Stimulated activated CD4-positive, alpha-beta T cell treated with anti-CD3 and anti-CD28 coated beads, Interleukin-4, amount 100 ng/mL, for 4 hours (primary cell): ENCODE data around the gene PRMT3.
"Not testable (repeated sequence)": the region's sequence is repeated elsewhere in the genome, so short reads cannot be mapped to it uniquely, and the experiment has no call there.

Experiments
- DNase-seq, 2 experiments: peaks; one replicate each; pipeline ENCODE4 v3.0.0-alpha.2; 2020

PRMT3 gene

DNA sequence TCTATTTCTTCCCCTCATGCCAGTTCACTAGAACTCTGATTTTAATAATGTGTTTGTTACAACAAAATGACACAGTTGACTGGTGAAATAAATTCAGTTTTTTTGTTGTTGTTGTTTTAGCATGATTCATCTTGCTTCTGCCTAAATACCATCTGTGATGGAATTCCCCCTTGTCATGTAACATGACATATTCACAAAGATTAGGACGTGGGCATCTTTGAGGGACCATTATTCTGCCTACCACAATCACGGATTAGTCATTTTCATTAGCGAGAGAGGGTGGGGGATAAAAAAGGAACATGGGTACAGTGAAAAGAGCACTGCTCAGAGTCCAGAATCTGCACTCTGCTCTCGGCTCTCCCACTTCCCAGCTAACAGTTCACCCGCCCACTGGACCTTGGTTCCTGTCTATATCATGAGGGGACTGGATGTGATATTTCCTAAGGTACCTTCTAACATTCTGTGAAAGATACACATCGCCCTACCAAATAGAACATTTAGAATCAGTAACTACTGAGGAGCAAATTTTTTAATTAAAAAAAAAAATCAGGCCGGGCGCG, 12.7 kb upstream of the PRMT3 start:
- DNase-seq, result no peak

DNA sequence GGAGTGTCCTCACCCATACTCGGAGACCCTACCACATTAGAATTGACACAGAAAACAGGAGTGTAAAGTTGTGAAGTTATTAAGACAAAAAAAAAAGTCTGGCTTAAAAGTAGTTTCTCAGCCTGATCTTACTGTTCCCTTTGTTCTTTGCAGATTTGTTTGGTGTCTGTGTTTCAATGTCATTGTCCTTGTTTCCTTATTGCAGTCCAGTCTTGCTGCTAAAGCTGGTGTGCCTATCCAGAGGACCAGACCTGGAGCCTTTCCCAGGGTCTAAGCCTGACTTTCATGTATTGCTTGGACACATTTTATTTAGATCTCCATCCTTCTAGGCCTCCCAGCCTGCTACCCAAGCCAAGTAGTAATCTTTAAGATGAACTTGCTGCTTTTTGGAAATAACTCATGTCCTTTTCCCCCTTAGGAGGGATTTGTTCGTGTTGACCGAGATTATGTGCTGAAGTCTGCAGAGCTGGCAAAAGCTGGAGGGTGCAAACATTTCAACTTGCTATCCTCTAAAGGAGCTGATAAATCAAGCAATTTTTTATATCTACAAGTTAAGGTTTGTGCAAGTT, 11.3 kb upstream of the PRMT3 start:
- no peak for DNase-seq

DNA sequence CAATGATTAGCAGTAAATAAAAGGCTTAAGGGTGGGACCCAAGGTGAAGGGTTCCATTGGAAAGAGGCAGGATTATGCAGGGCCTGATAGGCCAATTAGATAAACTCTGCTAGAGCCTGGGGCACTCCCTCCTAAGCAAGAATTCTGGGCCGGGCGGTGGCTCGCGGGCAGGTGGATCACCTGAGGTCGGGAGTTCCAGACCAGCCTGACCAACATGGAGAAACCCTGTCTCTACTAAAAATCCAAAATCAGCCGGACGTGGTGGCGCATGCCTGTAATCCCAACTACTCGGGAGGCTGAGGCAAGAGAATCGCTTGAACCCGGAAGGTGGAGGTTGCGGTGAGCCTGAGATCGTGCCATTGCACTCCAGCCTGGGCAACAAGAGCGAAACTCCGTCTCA, 1.5 kb upstream of the PRMT3 start:
- DNase-seq, result not testable (repeated sequence)

DNA sequence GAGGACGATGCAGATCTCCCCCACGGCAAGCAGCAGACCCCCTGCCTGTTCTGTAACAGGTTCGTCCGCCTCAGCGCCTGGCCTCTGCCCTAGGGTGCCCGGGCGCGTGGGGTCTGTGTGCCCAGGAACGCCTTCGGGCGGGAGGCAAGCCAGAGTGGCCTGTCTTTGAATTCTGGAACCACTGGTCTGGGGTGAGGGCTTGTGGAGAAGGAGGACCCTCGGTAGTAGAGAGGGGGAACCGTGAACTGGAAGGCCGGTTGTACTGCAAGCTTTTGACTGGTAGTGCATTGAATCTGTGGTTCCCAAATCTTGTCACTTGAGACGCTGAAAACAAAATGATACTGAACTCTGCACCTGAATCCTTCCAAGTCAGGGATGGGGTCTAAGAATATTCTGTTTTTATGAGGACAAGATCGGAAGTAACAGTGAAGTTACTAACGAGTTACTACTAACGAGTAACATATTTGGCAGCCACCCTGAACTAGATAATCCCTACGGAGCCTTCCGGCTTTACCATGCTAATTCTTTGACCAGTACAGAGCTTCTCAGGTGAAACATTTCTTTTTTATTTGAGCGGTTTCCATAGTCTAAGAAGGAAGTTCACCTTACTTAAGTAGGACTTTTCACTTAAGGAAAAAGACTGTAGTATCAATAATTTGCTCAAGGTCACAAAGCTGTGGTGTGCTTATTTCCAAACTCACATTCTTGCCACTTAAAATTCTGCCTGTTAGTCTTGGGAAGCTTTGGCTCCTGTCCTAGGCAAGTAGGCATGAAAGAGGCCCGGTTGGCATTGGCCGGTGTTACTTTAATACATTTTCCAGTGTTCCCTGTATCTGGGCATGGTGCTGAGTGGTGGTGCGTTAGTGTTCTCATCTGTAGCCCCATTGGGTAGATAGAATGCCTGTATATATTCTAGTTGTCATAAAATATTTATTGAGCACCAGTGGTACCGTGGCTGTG, 860 bp downstream of the PRMT3 start:
- peak in 1 of 2 experiments; percentile 27 for DNase-seq

DNA sequence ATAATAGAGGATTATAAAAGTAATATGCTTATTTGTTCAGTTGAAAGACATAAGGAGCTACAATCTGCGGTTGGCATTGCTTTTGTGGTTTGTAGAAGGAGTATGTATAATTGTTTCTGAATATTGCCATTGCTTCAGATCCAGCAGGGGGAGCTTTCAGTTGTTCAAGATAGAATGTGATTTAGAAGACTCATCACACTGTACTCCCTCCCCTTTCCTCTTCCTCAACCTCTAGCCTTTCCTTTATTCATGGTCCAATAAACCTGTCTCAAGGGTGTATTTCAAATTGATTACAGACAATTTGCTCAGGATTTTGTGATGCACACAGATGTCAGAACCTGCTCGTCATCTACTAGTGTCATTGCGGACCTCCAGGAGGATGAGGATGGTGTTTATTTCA, 9.8 kb downstream of the PRMT3 start:
- DNase-seq, result no peak

DNA sequence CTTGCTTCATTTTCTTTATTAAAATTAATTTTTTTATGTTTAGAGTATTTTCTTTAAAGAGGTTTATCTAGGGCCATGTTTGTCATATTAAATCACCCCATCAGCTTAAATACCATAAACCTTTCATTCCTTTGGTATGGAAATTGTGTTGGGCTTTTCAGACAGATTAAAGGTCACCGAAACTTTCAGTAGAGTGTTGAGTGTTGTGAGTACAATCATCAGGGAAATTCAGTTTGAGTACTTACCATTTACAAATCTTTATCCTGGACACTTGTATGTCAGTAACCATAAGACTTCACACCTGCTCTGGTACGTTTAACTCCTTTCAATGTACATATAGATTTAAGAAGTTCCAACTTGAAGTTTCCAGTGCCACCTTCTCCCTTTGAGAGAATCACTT, 12.0 kb downstream of the PRMT3 start:
- DNase-seq, result no peak

DNA sequence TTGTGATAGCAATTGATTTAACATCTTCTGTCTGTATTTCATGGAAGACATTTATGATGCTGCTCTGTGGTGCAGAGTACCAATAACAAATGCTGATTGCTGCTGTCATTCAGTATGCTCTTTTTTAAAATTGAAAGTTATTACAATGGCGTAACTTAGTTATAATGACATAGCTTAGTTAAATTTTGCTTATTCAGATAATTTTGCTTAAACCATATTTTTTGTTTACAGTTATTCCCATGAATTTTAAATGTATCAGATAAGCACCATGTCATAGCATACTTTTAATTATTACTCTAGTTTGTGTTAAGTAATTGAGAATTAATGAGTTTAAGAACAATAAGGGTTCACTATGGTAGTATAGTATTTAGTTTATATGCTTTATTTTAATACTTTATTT, 15.5 kb downstream of the PRMT3 start:
- no peak for DNase-seq

DNA sequence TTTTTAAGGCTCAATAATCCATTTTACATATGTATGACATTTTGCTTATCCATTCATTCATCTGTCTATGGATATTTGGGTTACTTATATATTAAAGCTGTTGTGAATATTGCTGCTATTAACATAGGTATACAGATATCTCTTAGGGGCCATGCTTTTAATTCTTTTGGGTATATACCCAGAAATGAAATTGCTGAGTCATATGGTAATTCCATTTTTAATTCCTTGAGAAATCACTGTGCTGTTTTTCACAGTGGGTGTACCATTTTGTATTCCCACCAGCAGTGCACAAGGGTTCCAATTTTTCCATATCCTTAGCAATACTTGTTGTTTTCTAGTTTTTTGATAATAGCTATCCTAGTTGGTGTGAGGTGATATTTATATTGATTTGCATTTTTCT, 19.0 kb downstream of the PRMT3 start:
- DNase-seq, result no peak

DNA sequence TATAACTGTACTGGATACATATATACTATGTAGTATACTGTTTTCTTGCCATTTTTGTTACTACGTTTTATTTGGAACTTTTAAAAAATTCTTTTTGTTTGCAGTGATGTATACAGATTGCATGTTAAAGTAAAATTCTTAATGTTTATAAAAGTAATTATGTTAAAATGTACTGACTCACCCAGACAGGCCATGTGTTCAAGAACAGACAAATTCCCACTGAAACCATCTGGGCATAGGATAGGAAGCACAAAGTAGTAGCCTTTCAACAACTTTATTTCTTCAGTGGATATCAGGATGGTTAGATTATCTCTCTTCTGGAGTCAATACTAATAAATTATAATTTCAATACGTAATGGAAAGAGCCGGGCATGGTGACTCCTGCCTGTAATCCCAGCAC, 19.8 kb downstream of the PRMT3 start:
- DNase-seq, result no peak

DNA sequence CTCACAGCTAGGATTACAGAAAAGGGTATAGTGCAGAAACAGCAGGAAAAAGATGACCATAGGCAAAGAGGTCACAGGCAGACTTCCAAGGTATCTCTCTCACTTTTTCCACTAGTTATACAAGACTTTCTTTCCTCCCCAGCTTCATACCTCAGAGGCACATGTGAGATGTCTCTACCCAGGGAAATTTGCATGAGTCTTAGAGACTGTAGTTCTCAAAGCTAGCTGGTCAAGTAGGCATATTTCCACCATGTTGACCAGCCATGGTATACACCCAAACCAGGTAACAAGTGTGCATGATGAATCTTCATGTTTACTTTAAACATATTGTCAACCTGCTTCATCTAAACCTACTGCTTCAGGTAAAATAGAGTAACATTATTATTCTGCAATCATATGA, 27.9 kb downstream of the PRMT3 start:
- no peak for DNase-seq

DNA sequence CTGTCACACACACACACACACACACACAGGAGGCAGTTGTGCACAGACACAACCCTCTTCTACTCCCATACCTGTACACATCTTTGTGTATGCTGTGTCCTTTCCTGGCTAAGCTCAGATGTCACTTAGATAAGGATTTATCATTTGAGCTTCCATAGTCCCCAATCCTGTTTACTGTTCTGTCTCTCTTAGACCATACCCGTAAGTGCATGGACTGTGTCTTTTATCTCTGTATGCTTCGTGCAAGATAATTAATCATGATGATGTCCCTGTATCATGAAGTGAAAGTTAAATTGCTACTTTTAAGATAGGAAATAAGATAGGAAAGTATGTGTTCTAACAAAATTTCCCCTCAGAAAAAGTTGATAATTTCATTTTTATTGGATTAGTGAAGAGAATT, 30.3 kb downstream of the PRMT3 start:
- no peak for DNase-seq

DNA sequence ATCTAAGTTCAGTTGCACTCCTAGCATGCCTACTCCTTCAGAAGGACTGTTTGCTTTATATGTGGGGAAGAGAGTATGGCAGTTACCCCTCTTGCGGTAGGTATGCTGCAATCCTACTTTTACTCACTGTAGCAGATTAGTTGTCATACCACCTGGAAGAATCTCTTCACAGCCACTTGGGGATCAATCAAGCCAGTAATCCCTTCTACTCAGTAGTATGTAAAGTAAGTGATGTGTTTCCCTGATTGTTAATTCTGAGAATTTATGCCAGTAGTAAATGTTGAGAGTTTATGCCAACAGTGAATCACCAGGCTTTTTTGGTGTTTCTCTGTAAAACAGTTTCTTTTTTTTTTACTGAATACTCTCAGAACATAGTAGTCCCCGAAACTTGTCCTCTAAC, 34.4 kb downstream of the PRMT3 start:
- DNase-seq, result no peak

DNA sequence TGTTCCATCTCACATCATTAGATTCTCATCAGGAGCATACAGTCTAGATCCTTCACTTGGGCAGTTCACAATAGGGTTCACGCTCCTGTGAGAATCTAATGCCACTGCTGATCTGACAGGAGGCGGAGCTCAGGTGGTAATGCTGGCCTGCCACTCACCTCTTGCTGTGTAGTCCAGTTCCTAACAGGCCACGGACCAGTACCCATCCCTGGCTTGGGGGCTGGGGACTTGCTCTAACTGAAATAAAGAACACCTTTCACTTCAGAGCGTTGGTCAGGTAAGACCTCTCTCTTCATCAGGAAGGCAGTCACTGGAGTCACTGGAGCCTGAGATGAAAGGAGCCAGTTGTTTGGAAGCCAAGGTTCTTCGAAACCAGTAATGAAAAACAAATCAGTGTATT, 41.7 kb downstream of the PRMT3 start:
- no peak for DNase-seq

DNA sequence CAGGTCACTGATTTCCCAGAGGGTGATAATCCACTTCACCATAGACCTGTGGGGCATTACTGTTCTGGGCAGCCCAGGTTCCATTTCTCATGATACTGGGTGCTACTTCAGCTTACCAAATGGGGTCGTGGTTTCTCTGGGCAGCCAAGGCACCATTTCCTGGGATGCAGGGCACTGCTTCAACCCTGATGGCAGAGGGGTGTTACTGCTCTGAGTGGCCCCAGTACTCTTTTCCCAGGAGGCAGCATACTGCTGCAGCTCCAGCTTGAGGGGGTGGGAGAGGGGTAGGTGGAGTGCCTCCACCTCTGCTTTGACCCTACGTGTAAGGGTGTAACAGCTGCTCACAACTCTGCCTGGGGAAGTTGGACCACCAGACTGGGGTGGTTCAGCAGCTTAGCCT, 51.1 kb downstream of the PRMT3 start:
- no peak for DNase-seq

DNA sequence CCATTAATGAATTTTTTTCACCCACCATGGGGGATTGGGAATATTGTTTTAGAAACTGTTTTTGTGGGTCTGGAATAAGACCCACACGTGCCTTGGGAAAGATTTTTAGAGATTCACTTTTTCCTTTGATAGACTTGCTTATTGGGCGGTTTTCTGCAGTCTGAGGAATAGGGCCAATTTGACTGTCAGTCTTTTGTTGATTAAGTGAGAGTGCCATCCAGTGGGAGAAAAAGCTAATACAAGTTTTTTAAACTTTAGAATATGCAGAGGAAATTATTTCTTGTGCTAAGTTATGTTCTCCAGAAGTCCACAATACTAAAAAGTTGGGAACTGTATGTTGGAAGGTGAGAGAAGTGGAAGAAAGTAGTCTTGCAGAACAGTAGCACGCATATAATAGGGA, 56.1 kb downstream of the PRMT3 start:
- DNase-seq, result no peak

DNA sequence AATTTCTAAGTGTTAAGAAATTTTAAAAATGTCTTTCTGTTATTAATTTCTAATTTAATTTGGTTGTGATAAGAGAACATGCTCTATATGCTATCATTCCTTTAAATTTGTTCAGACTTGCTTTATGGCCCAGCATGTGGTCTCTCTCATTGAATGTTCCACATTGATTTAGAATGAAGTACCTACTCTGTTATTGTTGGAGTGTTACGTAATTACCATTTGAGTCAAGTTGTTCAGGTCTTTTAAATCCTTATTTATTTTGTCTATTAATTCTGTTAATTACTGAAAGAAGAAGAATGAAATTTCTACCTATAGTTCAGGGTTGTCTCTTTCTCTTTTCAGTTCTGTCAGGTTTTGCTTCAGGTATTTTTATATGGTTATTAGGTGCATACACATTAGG, 57.0 kb downstream of the PRMT3 start:
- DNase-seq, result no peak

DNA sequence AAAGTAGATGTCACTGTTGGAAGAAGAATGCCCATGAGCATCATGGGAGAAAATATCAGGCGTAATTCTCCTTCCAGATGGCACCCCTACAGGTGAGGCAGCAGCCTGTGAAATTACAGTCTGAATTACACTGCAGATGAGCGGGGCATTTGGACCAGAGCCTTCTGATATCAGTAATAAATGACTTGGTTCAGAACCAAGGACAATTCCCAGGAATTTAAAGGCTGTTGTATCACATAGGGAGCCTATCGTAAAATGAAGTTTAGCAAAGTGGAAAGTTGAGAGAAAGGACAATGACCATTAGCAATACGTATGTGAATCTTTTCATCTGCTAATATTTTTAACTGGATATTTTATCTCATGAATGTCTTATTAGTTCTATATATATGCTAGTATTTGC, 61.3 kb downstream of the PRMT3 start:
- no peak for DNase-seq

DNA sequence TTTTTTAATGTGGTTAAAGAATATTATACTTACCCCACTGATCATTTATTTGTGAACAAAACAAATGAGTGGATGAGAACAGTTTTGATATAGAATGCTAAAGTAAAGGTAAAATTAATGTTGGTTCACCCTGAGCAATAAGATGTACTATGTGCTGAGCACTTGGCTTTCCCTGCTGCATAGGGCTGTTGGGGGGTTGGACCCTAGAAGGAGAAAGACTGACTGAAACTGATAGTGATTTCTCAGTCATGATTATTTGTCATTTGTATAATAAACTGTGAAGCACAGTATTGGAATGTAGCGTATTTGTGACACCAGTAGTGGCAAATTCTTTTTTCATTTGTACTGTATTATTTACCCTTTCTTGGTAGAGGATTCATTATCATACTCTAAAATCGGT, 63.3 kb downstream of the PRMT3 start:
- DNase-seq, result no peak

DNA sequence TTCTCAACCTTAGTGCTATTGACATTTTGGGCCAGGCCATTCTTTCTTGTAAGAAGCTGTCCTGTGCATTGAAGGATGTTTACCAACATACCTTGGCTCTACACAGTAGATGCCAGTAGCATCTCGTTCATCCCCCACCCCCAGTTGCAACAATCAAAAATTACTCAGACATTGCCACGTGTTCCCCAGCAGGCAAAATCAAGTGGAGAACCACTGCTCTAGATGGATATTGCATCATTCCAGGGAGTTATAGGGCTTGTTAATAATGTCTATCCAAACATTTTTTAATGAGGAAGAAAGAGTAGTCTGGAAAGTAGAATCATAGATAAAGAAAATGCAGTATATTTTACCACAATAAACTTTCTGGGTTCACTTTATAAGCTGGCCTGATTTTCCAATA, 64.1 kb downstream of the PRMT3 start:
- DNase-seq, result no peak

DNA sequence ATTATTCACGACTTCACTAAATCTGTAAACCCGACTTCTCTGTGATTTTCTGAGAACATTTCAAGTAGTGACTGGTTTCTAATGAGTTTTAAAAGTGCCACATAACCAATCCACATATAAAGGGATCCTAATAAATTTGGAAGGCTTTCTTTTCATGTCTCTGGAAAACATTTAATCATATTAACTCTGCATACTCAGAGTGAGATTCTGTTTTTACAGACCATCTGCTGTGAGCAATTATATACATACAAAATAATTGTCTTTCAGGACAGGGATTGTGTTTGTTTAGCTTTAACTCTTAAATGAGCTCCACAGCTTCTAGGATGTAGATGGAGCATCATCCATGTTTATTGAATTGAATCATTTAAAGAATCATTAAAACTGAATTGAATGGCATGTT, 65.1 kb downstream of the PRMT3 start:
- DNase-seq, result no peak

DNA sequence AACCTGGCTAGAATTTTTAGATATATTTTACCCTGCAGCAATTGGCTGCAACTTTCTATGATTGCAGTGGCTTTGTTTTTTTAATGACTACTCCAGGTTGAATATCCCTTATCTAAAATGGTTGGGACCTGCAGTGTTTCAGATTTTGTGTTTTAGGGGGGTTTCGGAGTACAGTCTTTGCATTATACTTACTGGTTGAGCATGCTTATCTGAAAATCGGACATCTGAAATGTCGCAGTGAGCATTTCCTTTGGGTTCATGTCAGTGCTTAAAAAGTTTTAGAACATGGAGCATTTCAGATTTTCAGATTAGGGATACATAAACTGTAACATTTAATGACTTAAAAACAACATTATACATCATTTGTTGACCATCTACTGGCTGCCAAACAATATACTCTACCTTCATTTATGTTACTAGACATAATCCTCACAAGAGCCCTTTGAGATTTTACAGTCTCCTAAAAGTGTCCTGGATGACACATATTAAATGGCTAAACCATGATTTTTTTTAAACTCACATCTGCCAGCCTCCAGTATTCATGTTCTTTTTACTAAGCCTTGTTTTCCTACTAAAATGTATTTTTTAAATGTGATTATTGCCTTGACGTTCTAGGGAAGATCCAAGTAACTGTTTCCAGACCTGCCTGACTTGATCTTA, 66.3 kb downstream of the PRMT3 start:
- no peak for DNase-seq

DNA sequence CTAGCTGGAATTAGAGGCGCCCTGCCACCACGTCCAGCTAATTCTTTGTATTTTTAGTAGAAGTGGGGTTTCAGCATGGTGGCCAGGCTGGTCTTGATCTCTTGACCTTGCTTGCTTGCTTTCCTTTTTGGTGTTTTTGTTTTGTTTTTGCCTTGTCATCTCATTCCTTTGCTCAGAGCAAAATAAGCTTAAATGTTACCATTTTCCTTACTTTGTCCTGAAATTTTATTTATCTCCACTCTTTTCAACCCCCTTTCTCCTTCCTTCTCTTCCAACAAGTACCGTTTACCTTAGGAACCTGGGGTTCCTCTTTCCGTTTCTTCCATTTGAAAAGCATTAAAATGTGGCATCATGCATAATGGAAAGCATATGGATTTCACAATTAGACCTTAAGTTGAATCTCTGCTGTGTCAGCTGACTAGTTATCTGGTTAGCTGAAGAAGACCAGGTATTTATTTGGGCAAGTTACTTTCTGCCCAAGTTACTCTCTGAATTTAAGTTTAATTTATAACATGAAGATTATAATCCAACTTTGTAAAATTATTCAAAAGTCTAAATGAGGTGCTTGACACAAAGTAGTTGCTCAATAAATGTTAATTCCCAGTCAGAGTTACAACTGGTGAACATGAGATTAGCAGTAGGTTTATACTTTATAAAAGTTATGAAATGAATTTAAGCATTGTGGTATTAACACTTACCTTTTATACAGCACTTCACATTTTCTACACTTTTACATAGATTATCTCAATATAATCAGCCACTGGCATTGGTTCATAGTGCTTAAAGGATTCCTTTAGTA, 69.7 kb downstream of the PRMT3 start:
- DNase-seq, result no peak
